OCI-LY7 (cell line): ENCODE data around the gene CMIP.

ENCODE experiments used
- CTCF ChIP-seq: fragments of 200-600 bp; sonication (generic); conservative IDR thresholded peaks from 2 replicates; pipeline ENCODE4 v1.5.1; 2014; ENCODE audit warnings: mild to moderate bottlenecking, antibody characterized with exemption, low read length, moderate library complexity, mixed read lengths
- EZH2phosphoT487 ChIP-seq: fragments of 200-600 bp; sonication (generic); IDR thresholded peaks from 2 replicates; pipeline ENCODE4 v1.6.1; 2018; ENCODE audit warnings: low read depth, borderline replicate concordance, mild to moderate bottlenecking, mixed run types, antibody characterized with exemption, low read length, moderate library complexity, mixed read lengths

- TF ChIP-seq CTCF = no peak
- no peak for TF ChIP-seq EZH2phosphoT487
These were observed 231.7 kb downstream of the CMIP start for GRCh38 chr16:81676066-81676882.
